GM23338 (cell line): ENCODE results near the gene PRKD1. TPM values are rescaled to one million over a fixed set of nuclear protein-coding genes. Genes with fewer than 3 reads are reported as not detected.

Source experiments
- ATAC-seq: fragments of 200-7000 bp; cut with Tn5 transposase; 3 replicates; pipeline ENCODE4 v1.9.1; 2020
- DNase-seq: peaks from one replicate; pipeline ENCODE4 v3.0.0-alpha.2; 2015; ENCODE audit warnings: low spot score
- H2AFZ ChIP-seq: fragments of 200-600 bp; sonication (generic); 2 replicates; pipeline ENCODE4 v1.8.0; 2016; ENCODE audit warnings: antibody characterized with exemption, mild to moderate bottlenecking, moderate library complexity
- H3F3A ChIP-seq: fragments of 200-600 bp; sonication (generic); replicated peaks from 2 replicates; pipeline ENCODE4 v1.8.0; 2017; ENCODE audit warnings: antibody characterized with exemption, mixed run types, low read depth
- H3K27ac ChIP-seq: fragments of 200-600 bp; sonication (generic); 2 replicates; pipeline ENCODE4 v1.6.1; 2016; ENCODE audit warnings: low read depth
- H3K27me3 ChIP-seq: fragments of 200-600 bp; sonication (generic); 2 replicates; pipeline ENCODE4 v1.8.0; 2016; ENCODE audit warnings: mild to moderate bottlenecking, mixed run types, moderate library complexity; ENCODE audit not compliant: insufficient read depth
- H3K36me3 ChIP-seq: fragments of 200-600 bp; sonication (generic); 2 replicates; pipeline ENCODE4 v1.8.0; 2016; ENCODE audit warnings: mild to moderate bottlenecking; ENCODE audit not compliant: insufficient read depth
- H3K4me1 ChIP-seq: fragments of 200-600 bp; sonication (generic); 2 replicates; pipeline ENCODE4 v1.8.0; 2016; ENCODE audit warnings: mild to moderate bottlenecking, moderate library complexity; ENCODE audit not compliant: insufficient read depth
- H3K4me2 ChIP-seq: fragments of 200-600 bp; sonication (generic); 2 replicates; pipeline ENCODE4 v1.7.1; 2017; ENCODE audit warnings: mixed run types
- H3K4me3 ChIP-seq: fragments of 200-600 bp; sonication (generic); 2 replicates; pipeline ENCODE4 v1.6.1; 2016; ENCODE audit warnings: mixed run types
- H3K79me2 ChIP-seq: fragments of 200-600 bp; sonication (generic); replicated peaks from 2 replicates; pipeline ENCODE4 v1.8.0; 2017; ENCODE audit warnings: mild to moderate bottlenecking; ENCODE audit not compliant: insufficient read depth
- H3K9me2 ChIP-seq: fragments of 200-600 bp; sonication (generic); 2 replicates; pipeline ENCODE4 v1.8.0; 2017; ENCODE audit not compliant: insufficient read depth
- H4K20me1 ChIP-seq: fragments of 200-600 bp; sonication (generic); replicated peaks from 2 replicates; pipeline ENCODE4 v1.8.0; 2017; ENCODE audit warnings: mild to moderate bottlenecking; ENCODE audit not compliant: insufficient read depth
- H3K27ac Mint-ChIP-seq: 2 replicates; pipeline ENCODE4 v1.8.0; 2020; ENCODE audit warnings: inconsistent platforms, mild to moderate bottlenecking, moderate library complexity, mixed read lengths
- H3K27me3 Mint-ChIP-seq: 3 replicates; pipeline ENCODE4 v1.8.0; 2022; ENCODE audit warnings: low read depth, mild to moderate bottlenecking, moderate library complexity, mixed read lengths, inconsistent platforms; ENCODE audit not compliant: insufficient read depth, poor library complexity
- H3K36me3 Mint-ChIP-seq: 3 replicates; pipeline ENCODE4 v1.8.0; 2021; ENCODE audit warnings: low read depth, mild to moderate bottlenecking, inconsistent platforms, moderate library complexity, mixed read lengths
- H3K4me1 Mint-ChIP-seq: 3 replicates; pipeline ENCODE4 v1.8.0; 2020; ENCODE audit warnings: mild to moderate bottlenecking, inconsistent platforms, mixed read lengths
- H3K4me3 Mint-ChIP-seq: 3 replicates; pipeline ENCODE4 v1.8.0; 2021; ENCODE audit warnings: moderate library complexity, mild to moderate bottlenecking, inconsistent platforms, mixed read lengths
- H3K9me3 Mint-ChIP-seq: 3 replicates; pipeline ENCODE4 v1.8.0; 2020; ENCODE audit warnings: moderate library complexity, mild to moderate bottlenecking, inconsistent platforms, mixed read lengths
- CREB1 ChIP-seq: fragments of 250-450 bp; sonication (Bioruptor Pico); IDR thresholded peaks from 2 replicates; pipeline ENCODE4 v1.5.0; 2020; ENCODE audit warnings: low read depth, mild to moderate bottlenecking, moderate library complexity
- ETS1 ChIP-seq: IDR thresholded peaks from 2 replicates; pipeline ENCODE4 v1.6.1; 2016; ENCODE audit warnings: antibody characterized with exemption
- EZH2 ChIP-seq: fragments of 200-600 bp; sonication (generic); IDR thresholded peaks from one replicate; pipeline ENCODE4 v1.8.0; 2017; ENCODE audit warnings: antibody characterized with exemption, mild to moderate bottlenecking, low read depth; ENCODE audit not compliant: unreplicated experiment
- JUNB ChIP-seq: IDR thresholded peaks from one replicate; pipeline ENCODE4 v1.6.1; 2016; ENCODE audit warnings: antibody characterized with exemption; ENCODE audit not compliant: unreplicated experiment
- NANOG ChIP-seq: IDR thresholded peaks from 2 replicates; pipeline ENCODE4 v1.6.1; 2016; ENCODE audit warnings: antibody characterized with exemption, borderline replicate concordance
- REST ChIP-seq: IDR thresholded peaks from one replicate; pipeline ENCODE4 v1.6.1; 2018; ENCODE audit warnings: antibody characterized with exemption; ENCODE audit not compliant: unreplicated experiment
- ZNF114 ChIP-seq: fragments of 250-450 bp; sonication (Bioruptor Pico); IDR thresholded peaks from 2 replicates; pipeline ENCODE4 v1.5.0; 2020; ENCODE audit warnings: mild to moderate bottlenecking, moderate library complexity
- ZNF331 ChIP-seq: fragments of 250-450 bp; sonication (Bioruptor Pico); IDR thresholded peaks from 2 replicates; pipeline ENCODE4 v1.5.0; 2020; ENCODE audit warnings: low read depth, mild to moderate bottlenecking, moderate library complexity
- ZNF462 ChIP-seq: fragments of 250-450 bp; sonication (Bioruptor Pico); IDR thresholded peaks from 2 replicates; pipeline ENCODE4 v1.5.0; 2020; ENCODE audit warnings: mild to moderate bottlenecking, moderate library complexity
- polyA plus RNA-seq: library from polyadenylated mRNA; unstranded; fragments of >200 nt; fragmentation: Nextera tagmentation; extraction: Ambion mirVana; gene quantifications from 2 replicates; pipeline ENCODE4 v1.2.1, GENCODE V29; 2016
- total RNA-seq: library from RNA; depleted of rRNA; stranded (reverse); fragments of >200 nt; shearing (Covaris generic); gene quantifications from 2 replicates; pipeline ENCODE4 v1.2.3, GENCODE V29; 2014

Gene PRKD1
- total and polyA plus RNA-seq, 2 experiments from 2014 or later = 3.1 to 9.7 TPM

GRCh38 chr14:29637411-29637810, 290.2 kb downstream of the PRKD1 start (continued):
- TF ChIP-seq ETS1 = no peak
- TF ChIP-seq EZH2 = no peak
- TF ChIP-seq ZNF114 (CRISPR knock-in tag) = no peak
- TF ChIP-seq REST = no peak
- no peak for TF ChIP-seq JUNB

- H2AFZ ChIP-seq = no peak overlapping the region
- H3K79me2 ChIP-seq = no peaks in the 10 kb centered on the region
- H3K4me1 ChIP-seq = no peaks in the 10 kb centered on the region
- ATAC-seq (no peak), DNase-seq (no peak)
- H3K4me3 ChIP-seq = no peak overlapping the region
- no peaks in the 10 kb centered on the region for H3K9me2 ChIP-seq
- H3K27me3 Mint-ChIP-seq = no peaks in the 10 kb centered on the region
- no peak overlapping the region for H3K27ac ChIP-seq
- no peak for TF ChIP-seq ZNF462 (CRISPR knock-in tag)
- TF ChIP-seq EZH2 = no peak
- TF ChIP-seq CREB1 (CRISPR knock-in tag) = no peak
- no peak for TF ChIP-seq NANOG
- no peak for TF ChIP-seq JUNB
- TF ChIP-seq ZNF114 (CRISPR knock-in tag) = no peak
- no peak for TF ChIP-seq ZNF331
- no peaks in the 10 kb centered on the region for H3K36me3 Mint-ChIP-seq
- H3K27ac Mint-ChIP-seq = no peak overlapping the region; the same call in 1 of the 2 replicates
- no peaks in the 10 kb centered on the region for H3K4me1 Mint-ChIP-seq
- H3K27me3 ChIP-seq = no peaks in the 10 kb centered on the region
- no peak overlapping the region for H3K4me3 Mint-ChIP-seq
- no peak overlapping the region for H3K4me2 ChIP-seq
- H4K20me1 ChIP-seq = no peaks in the 10 kb centered on the region
- no peaks in the 10 kb centered on the region for H3K36me3 ChIP-seq
- H3K9me3 Mint-ChIP-seq = no peaks in the 10 kb centered on the region
- H3F3A ChIP-seq = no peaks in the 10 kb centered on the region
Observed at GRCh38 chr14:29636870-29637269, 290.8 kb downstream of the PRKD1 start.
